Measurements from ENCODE around the gene WASL.
"Not testable (repeated sequence)": the region's sequence is repeated elsewhere in the genome, so short reads cannot be mapped to it uniquely, and the experiment has no call there.

Gene WASL

GRCh38 chr7:123732413-123733091, 16.3 kb downstream of the WASL start:
- DNase-seq (ENCODE audit: low read depth): no peak

DNA sequence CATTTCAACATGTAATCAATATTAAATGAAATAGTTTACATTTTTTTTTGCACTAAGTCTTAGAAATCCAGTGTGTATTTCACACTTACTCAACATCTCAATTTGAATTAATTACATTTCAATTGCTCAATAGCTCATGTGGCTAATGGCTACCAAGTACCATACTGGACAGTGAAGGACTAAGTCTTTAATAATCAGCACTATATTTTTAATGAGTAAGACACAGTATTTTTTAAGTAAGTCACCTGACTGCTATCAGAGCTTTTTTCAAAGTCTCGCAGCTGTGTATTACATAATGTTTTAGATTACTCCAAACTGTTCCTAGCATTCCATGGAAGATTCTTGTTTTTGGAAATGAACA, 19.6 kb downstream of the WASL start:
- no peak for DNase-seq (ENCODE audit: low read depth)

DNA sequence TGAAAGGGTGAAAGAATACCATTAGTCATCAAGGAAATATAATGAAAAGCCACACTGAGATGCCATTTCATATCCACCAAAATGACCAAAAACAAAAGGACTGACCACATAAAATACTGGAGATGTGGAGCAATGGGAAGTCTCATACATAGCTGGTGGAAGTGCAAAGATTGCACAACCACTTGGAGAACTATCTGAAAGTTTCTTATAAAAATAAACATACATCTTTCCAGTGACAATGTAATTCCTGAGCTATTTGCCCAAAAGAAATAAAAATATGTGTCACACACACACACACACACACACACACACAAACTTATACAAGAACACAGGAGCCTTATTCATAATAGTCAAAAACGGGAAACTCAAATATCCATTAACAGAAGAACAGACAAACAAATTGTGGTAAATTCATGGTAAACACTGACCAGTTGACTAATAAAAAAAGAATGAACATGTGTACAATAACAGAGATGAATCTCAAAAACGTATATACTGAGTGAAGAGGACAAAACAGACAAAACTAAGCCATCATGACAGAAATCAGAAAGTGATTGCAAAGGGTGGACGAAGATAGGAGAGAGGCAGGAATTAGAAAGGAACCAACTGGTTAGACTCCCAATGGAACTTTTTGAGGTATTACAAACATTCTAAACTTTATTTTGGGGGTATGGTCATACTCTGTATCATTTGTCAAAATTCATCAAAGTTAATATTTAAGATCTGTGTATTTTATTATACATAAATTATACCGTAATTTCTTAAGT, 21.5 kb downstream of the WASL start:
- DNase-seq (ENCODE audit: low read depth): peak; percentile 60

GRCh38 chr7:123725586-123726171, 23.1 kb downstream of the WASL start:
- DNase-seq (ENCODE audit: low read depth): no peak

DNA sequence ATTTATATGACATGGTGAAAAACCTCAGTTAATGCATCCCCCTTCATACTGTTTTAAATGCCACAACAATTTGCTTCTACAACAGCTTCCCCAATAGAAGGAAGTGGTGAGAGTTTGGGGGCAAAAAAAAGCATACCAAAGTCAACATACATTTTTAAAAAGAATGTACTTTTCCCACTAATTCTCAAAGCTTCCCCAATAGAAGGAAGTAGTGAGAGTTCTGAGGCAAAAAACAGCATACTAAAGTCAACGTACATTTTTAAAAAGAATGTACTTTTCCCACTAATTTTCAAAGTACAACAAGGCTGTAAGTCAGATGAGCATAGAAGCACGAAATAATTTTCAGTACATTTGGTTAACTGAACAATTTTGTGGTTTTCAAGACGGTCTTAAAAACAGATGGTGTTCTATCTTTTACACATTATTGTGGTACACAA, 24.0 kb downstream of the WASL start:
- DNase-seq (ENCODE audit: low read depth): no peak

DNA sequence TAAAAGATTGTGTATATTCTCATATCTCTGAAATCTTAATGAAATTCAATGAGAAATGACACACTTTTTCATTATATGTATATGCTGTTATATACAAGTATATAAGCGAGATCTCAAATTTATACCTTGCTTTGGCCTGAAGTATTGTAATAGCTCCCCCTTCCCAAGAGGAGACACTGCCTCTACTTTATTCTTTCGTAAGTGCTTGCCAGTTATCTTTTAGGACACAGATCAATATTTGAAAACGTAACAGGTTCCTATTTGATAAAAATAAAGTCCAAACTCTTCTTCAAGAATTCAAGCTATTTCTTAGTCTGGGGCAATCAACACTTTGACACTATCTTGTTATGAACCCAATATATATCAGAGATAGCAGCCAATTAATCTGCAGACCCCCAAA, 24.9 kb downstream of the WASL start:
- DNase-seq (ENCODE audit: low read depth): no peak

DNA sequence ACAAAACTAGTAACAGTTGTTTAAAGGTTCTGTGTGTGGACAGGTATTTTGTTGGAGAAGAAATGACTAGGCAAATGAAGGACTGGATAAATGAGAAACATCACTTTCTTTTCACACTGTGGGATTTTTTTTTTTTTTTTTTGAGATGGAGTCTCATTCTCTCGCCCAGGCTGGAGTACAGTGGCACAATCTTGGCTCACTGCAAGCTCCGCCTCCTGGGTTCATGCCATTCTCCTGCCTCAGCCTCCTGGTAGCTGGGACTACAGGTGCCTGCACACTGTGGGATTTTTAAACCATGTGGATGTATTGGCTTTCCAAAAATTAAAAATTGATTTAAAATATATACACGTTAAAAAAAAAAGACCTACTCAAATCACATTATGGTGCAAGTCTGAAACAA, 28.3 kb downstream of the WASL start:
- DNase-seq (ENCODE audit: low read depth): not testable (repeated sequence)

- DNase-seq (ENCODE audit: low read depth): no peak
Observed at GRCh38 chr7:123719197-123719721, 29.5 kb downstream of the WASL start.

GRCh38 chr7:123718773-123719172, 30.0 kb downstream of the WASL start:
- no peak for DNase-seq (ENCODE audit: low read depth)

GRCh38 chr7:123717689-123718088, 31.1 kb downstream of the WASL start:
- no peak for DNase-seq (ENCODE audit: low read depth)

GRCh38 chr7:123716877-123717276, 31.9 kb downstream of the WASL start:
- DNase-seq (ENCODE audit: low read depth): no peak

GRCh38 chr7:123715799-123716198, 33.0 kb downstream of the WASL start:
- no peak for DNase-seq (ENCODE audit: low read depth)

- no peak for DNase-seq (ENCODE audit: low read depth)
Observed at GRCh38 chr7:123715198-123715597, 33.6 kb downstream of the WASL start.

GRCh38 chr7:123714296-123715080, 34.3 kb downstream of the WASL start:
- DNase-seq (ENCODE audit: low read depth): no peak

- DNase-seq (ENCODE audit: low read depth): peak; percentile 47
Observed at GRCh38 chr7:123712619-123713018, 36.2 kb downstream of the WASL start.

- no peak for DNase-seq (ENCODE audit: low read depth)
Observed at GRCh38 chr7:123711832-123712293, 36.9 kb downstream of the WASL start.

GRCh38 chr7:123710683-123711082, 38.1 kb downstream of the WASL start:
- DNase-seq (ENCODE audit: low read depth): no peak

DNA sequence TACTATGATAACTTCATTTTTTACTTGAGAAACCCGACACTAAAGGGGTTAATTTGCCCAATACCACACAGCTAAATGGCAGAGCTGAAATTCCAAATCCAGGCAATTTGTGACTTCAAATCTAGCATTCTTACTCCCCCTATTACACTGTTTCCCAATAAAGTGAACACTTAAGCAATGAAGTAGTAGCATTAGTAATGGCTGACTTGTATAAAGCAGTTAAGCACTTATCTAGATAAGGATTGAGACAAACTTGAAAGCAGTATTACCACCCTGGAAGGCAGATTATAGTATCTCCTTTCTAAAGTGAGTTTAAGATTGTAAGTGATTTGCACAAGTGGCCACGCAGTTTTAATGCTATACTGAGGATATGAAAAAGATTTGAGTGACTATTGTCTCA, 39.3 kb downstream of the WASL start:
- no peak for DNase-seq (ENCODE audit: low read depth)

DNA sequence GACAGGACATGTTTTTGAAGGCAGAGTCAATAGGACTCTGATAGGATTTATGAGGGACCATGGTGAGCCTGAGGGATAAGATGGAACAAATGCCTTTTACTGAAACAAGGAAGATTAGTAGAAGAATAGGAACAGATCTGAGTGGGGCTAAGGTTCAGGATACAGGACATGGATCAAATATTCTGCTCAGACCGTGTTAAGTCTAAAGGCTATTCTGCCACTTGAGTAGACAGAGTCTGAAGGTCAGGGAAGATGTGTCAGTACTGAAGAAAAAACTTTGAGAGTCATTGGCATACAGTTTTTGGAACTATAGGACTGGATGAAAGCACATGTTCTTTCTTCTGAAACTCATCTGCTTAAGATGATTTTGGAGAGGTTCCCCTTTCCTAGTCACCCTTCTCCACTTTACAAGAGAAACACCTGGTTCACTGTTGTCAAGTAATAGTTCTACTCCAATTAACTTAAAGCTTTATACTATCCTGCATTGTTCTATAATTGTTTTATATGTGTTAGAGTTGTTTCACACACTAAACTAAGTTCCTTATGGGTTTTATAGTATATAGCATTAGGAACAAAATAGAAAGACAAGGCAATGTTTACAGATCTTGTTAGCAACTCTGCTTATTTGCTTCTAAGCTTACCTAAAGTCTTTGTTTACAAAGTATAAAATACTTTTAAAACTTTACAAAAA, 43.4 kb downstream of the WASL start:
- no peak for DNase-seq (ENCODE audit: low read depth)

DNA sequence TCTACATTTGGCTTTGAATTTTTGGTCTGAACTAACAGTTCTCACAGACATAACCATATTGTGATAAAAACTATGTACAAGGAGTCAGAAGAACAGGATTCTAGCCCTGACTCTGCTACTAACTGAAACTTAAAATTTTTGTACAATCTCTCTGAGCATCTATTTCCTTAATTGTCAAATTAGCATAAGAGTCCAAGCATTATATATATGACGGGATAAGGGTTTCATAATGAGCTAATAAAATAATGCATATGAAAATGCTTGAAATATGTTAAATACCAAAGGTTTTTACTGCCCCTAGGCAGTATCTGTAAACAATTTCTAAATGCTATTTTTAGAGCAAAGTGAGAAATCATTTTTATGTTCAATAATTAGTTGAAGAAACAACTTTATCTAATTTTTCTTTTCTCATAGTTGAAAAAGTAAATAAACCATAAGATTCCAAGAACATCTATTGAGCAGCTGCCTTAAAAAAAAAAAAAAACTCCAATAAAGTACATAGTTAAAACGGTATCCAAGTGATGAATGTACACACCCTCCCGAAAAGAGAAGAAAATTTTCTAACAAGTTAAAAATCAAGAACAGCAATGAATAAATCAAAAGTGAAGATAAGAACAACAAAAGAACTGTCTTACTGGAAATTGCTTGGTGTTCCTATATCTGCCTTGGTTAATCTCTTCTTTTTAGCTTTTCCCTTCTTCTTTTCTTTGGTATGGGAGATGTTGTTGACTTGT, 52.7 kb downstream of the WASL start:
- DNase-seq (ENCODE audit: low read depth): no peak

- no peak for DNase-seq (ENCODE audit: low read depth)
Observed at GRCh38 chr7:123692471-123692877, 56.3 kb downstream of the WASL start.
